ENCODE measurements around the gene RXFP4. TPM values are rescaled to one million over a fixed set of nuclear protein-coding genes. Genes with fewer than 3 reads are reported as not detected.
"Not testable (repeated sequence)": the region's sequence is repeated elsewhere in the genome, so short reads cannot be mapped to it uniquely, and the experiment has no call there.

Gene RXFP4
- total RNA-seq, 1 donor from 2014 or later: not detected

DNA sequence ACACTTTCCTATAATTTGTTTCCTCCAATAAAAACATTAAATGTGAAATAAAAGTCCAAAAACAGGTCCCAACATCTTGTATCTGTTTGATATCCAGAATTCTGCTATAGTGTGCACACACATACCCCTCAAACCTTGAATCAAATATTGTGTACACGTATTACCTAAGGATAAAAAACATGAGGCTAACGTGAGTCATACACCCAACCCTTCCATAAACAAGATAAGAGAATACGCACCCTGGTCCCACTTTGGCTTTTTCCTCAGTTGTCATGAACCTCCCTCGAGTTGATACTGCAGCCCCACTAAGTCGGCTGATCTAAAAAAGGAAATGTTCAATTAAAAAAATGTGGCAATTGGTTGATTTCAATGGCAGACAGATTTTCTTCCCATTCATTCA, 12.4 kb upstream of the RXFP4 start:
- intact Hi-C loops (cut with DNase I): no loop called here

DNA sequence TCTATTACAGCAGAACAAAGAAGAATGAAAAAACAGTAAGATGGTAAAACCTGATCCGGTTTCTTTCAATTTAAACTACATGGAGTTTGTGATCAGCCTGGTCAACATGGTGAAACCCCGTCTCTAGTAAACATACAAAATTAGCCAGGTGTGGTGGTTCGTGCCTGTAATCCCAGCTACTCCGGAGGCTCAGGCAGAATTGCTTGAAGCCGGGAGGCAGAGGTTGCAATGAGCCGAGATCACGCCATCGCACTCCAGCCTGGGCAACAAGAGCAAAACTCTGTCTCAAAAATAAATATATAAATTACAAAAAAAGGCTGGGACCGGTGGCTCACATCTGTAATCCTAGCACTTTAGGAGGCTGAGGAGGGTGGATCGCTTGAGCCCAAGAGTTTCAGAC, 10.7 kb upstream of the RXFP4 start:
- Histone ChIP-seq H3K4me3 (peak overlapping the region in 1 of 2 donors; percentile 1), H3K4me1 (peaks cover 55% of the 10 kb centered on the region), H3K36me3 (peaks cover 0 to 65% of the 10 kb centered on the region in 2 donors)
- DNase-seq (ENCODE audit: extremely low spot score in 2 of 2); H3K27ac ChIP-seq; H3K9me3 ChIP-seq; intact Hi-C loops (cut with DNase I); H3K27me3 ChIP-seq: not testable (repeated sequence)

More for the DNA sequence above, 12.4 kb upstream of the RXFP4 start:
- Histone ChIP-seq H3K36me3 (peaks cover 0 to 82% of the 10 kb centered on the region in 2 donors), H3K27me3 (no peaks in the 10 kb centered on the region), H3K9me3 (no peaks in the 10 kb centered on the region), H3K4me1 (peaks cover 46% of the 10 kb centered on the region), H3K27ac (no peak overlapping the region), H3K4me3 (no peak overlapping the region)
- TF ChIP-seq, protein P1, sequence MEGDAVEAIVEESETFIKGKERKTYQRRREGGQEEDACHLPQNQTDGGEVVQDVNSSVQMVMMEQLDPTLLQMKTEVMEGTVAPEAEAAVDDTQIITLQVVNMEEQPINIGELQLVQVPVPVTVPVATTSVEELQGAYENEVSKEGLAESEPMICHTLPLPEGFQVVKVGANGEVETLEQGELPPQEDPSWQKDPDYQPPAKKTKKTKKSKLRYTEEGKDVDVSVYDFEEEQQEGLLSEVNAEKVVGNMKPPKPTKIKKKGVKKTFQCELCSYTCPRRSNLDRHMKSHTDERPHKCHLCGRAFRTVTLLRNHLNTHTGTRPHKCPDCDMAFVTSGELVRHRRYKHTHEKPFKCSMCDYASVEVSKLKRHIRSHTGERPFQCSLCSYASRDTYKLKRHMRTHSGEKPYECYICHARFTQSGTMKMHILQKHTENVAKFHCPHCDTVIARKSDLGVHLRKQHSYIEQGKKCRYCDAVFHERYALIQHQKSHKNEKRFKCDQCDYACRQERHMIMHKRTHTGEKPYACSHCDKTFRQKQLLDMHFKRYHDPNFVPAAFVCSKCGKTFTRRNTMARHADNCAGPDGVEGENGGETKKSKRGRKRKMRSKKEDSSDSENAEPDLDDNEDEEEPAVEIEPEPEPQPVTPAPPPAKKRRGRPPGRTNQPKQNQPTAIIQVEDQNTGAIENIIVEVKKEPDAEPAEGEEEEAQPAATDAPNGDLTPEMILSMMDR (IDR thresholded peaks at IDR 0.05): no peak
- no peak for TF ChIP-seq POLR2AphosphoS5 (IDR thresholded peaks at IDR 0.05; ENCODE audit: insufficient read depth in 1 of 2, low read depth in 1 of 2)
- no peak for TF ChIP-seq POLR2A (IDR thresholded peaks at IDR 0.05)
- DNase-seq (ENCODE audit: extremely low spot score in 2 of 2): no peak

DNA sequence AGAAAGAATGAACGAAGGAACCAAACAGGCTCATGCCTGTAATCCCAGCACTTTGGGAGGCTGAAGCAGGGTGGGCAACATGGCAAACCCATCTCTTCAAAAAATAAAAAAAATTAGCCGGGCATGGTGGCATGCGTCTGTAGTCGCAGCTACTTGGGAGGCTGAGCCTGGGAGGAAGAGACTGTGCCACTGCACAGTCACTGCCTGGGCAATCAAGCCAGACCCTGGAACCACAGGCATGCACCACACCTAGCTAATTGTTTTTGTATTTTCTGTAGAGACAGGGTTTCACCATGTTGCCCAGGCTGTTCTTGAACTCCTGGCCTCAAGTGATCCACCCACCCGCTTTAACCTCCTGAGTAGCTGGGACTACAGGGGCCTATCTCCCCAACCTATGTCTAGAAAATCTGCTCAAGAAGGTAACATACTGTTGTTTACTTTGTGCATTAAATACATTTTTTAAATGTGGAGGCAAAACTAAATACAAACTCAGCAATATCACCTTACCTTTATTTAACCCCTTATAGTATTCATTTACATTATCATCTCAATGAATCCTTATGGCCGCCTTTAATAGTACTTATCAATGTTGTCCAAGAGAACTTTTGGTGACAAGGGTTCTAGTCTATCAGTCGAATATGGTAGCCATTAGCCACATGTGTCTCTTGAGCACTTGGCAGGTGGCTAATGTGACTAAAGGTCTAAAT, 10.0 kb upstream of the RXFP4 start:
- H3K9me3 ChIP-seq: no peaks in the 10 kb centered on the region
- H3K27ac ChIP-seq: no peak overlapping the region
- peaks cover 55% of the 10 kb centered on the region for H3K4me1 ChIP-seq
- peak overlapping the region in 1 of 2 donors; percentile 1 for H3K4me3 ChIP-seq
- H3K27me3 ChIP-seq: no peaks in the 10 kb centered on the region
- TF ChIP-seq POLR2AphosphoS5 (IDR thresholded peaks at IDR 0.05; ENCODE audit: insufficient read depth in 1 of 2, low read depth in 1 of 2): no peak
- TF ChIP-seq POLR2A (IDR thresholded peaks at IDR 0.05): no peak
- TF ChIP-seq, protein P1 (IDR thresholded peaks at IDR 0.05): no peak
- peaks cover 0 to 58% of the 10 kb centered on the region in 2 donors for H3K36me3 ChIP-seq
- DNase-seq (ENCODE audit: extremely low spot score in 2 of 2): no peak
- intact Hi-C loops (cut with DNase I): no loop called here

DNA sequence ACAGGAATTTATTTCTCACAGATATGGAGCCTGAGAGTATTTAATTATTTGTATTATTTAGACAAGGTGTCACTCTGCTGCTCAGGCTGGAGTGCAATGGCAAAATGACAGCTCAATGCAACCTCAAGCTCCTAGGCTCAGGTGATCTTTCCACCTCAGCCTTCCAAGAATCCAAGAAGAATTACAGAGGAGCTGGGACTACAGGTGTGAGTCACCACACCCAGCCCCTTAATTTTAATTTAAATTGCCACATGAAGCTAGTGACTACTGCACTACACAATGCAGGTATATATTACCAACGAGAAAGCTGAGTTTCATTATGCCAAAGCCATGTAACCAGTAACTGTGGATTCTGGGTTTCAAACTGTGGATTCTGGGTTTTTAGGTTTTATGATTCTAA, 9.4 kb upstream of the RXFP4 start:
- TF ChIP-seq, protein P1 (IDR thresholded peaks at IDR 0.05): no peak
- TF ChIP-seq POLR2AphosphoS5 (IDR thresholded peaks at IDR 0.05; ENCODE audit: insufficient read depth in 1 of 2, low read depth in 1 of 2): no peak
- no peak for TF ChIP-seq POLR2A (IDR thresholded peaks at IDR 0.05)
- peaks cover 0 to 52% of the 10 kb centered on the region in 2 donors for H3K36me3 ChIP-seq
- H3K4me1 ChIP-seq: peaks cover 55% of the 10 kb centered on the region

DNA sequence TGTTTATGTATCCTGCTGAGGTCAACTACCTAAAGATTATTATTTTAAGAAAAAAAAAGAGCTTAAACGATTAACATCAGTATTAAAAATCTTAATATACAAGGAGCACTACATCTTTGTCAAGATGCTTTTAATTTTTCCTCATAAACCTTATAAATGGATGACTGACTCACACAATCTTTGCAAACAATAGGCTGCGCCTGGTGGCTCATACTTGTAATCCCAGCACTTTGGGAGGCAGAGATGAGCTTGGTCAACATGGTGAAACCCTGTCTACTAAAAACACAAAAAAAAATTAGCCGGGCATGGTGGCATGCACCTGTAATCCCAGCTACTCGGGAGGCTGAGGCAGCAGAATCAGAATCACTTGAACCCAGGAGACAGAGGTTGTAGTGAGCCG, 9.0 kb upstream of the RXFP4 start:
- peaks cover 0 to 48% of the 10 kb centered on the region in 2 donors for H3K36me3 ChIP-seq
- TF ChIP-seq, protein P1 (IDR thresholded peaks at IDR 0.05): no peak
- no peak for TF ChIP-seq POLR2A (IDR thresholded peaks at IDR 0.05)
- no peak for TF ChIP-seq POLR2AphosphoS5 (IDR thresholded peaks at IDR 0.05; ENCODE audit: insufficient read depth in 1 of 2, low read depth in 1 of 2)
- no peak overlapping the region for H3K27ac ChIP-seq
- peak overlapping the region in 1 of 2 donors; percentile 95 for H3K4me3 ChIP-seq
- peaks cover 55% of the 10 kb centered on the region for H3K4me1 ChIP-seq
- intact Hi-C loops (cut with DNase I): no loop called here
- no peaks in the 10 kb centered on the region for H3K27me3 ChIP-seq
- DNase-seq (ENCODE audit: extremely low spot score in 2 of 2): no peak
- no peaks in the 10 kb centered on the region for H3K9me3 ChIP-seq

More for the DNA sequence above, 9.4 kb upstream of the RXFP4 start:
- Histone ChIP-seq H3K4me3 (no peak overlapping the region), H3K27ac (no peak overlapping the region), H3K9me3 (no peaks in the 10 kb centered on the region), H3K27me3 (no peaks in the 10 kb centered on the region)
- intact Hi-C loops (cut with DNase I): no loop called here
- no peak for DNase-seq (ENCODE audit: extremely low spot score in 2 of 2)
